ENCODE results near the gene ATL1. TPM values are rescaled to one million over a fixed set of nuclear protein-coding genes. Genes with fewer than 3 reads are reported as not detected.

The ATL1 gene
- total and polyA plus RNA-seq, 2 of the 4 experiments (the other 2 are of a cell fraction), result 6.0 to 12.2 TPM

DNA sequence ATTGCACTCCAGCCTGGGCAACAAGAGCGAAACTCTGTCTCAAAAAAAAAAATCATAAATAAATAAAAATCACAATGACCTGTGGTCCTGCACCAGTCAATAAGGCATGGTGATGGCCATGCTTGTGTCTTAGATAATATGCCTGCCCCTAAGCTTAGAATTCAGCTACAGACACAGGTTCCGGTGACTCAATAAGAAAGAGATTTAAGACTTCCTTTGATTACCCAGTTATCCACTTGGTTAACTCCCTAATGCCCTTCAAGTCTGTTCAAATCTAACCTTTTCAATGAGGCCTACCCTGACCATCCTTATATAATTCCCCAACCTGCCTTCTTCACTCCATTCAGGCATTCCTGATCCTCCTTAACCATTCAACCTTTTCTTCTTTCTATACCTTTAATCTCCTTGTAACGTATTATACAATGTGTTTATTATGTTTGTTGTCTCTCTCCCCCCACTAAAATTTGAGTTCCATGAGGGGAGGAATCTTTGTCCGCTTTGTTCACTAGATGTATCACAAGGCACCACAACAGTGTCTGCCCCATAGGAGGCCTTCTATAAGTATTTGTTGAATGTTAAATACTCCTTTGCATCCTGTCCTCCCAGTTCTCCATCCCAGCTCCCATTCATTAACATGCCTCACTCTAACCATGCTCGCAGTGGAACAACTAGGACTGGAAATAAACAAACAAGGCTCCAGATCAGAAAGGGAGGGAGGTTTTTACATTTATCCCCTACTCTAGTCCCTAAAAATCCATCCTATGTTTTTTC lies 36.5 kb upstream of the ATL1 start:
- Histone ChIP-seq H3K36me3 (ENCODE audit: control insufficient read depth, insufficient read depth, low read length) (peaks cover 4% of the 10 kb centered on the region), H3K4me3 (ENCODE audit: insufficient read depth, low read depth, low read length) (no peak overlapping the region), H3K23ac (ENCODE audit: low read depth, low read length) (peak overlapping the region; percentile 70; the same call in 1 of the 2 replicates), H4K20me1 (ENCODE audit: insufficient read depth, low read length) (peaks cover 87% of the 10 kb centered on the region), H2AK9ac (replicated peaks; ENCODE audit: low read depth, low read length, poor library complexity) (no peak overlapping the region), H3K18ac (ENCODE audit: low read depth, low read length) (no peak overlapping the region), H3K27me3 (ENCODE audit: control insufficient read depth, insufficient read depth, low read length) (no peaks in the 10 kb centered on the region), H3K4me2 (ENCODE audit: low read depth, low read length) (no peak overlapping the region), H4K91ac (ENCODE audit: insufficient read depth, low read depth, low read length) (no peak overlapping the region), H2BK15ac (ENCODE audit: low read depth, low read length) (no peak overlapping the region), H3K9me3 (ENCODE audit: control insufficient read depth, insufficient read depth, low read length) (no peaks in the 10 kb centered on the region), H3K79me1 (ENCODE audit: low read depth in 1 of 2, low read length in 2 of 2) (peaks cover 3 to 59% of the 10 kb centered on the region in 2 experiments; a peak in 2 of 4 replicates), H2AFZ (replicated peaks; ENCODE audit: low read length, poor library complexity) (no peak overlapping the region), H4K5ac (ENCODE audit: low read depth, low read length) (no peak overlapping the region), H4K8ac (ENCODE audit: low read depth in 2 of 2, low read length in 2 of 2) (no peak overlapping the region), H2AK5ac (ENCODE audit: low read depth, low read length) (no peak overlapping the region), H3K56ac (ENCODE audit: extremely low read depth, insufficient read depth, low read length) (no peak overlapping the region), H3K4ac (ENCODE audit: low read depth, low read length) (no peak overlapping the region), H3K27ac (ENCODE audit: insufficient read depth, low read length) (no peak overlapping the region), H2BK120ac (ENCODE audit: low read depth, low read length) (no peak overlapping the region), H3K9me1 (ENCODE audit: insufficient read depth, low read length) (peaks cover 9% of the 10 kb centered on the region), H2BK20ac (ENCODE audit: low read depth, low read length) (no peak overlapping the region), H3K9ac (ENCODE audit: low read depth, low read length) (no peak overlapping the region), H3K14ac (replicated peaks; ENCODE audit: low read depth, low read length) (no peak overlapping the region), H3K4me1 (ENCODE audit: control insufficient read depth, insufficient read depth, low read length) (peaks cover 15% of the 10 kb centered on the region), H2BK5ac (ENCODE audit: low read depth, low read length, poor library complexity, severe bottlenecking) (peak overlapping the region; percentile 14)
- WGBS, 2 experiments (ENCODE audit: extremely low coverage in 2 of 2, insufficient read length in 1 of 2), result 100% methylated on average over 1 of the region's 5 CpGs
- ATAC-seq (ENCODE audit: low read depth) (no peak), DNase-seq (no peak)
- BruUV-seq (replicated peaks), result no TSS peak
- ChIA-PET POLR2A (ENCODE audit: unreplicated experiment) (no interaction called here), CTCF (interaction anchor here (1.4 kb wide), 2 partner anchors 181 to 203 kb away, joined by 3 to 4 read pairs; no protein-coding TSS in a partner anchor)
- intact Hi-C loops (cut with micrococcal nuclease), result loop anchor here (10.0 kb wide), 1 partner anchor 69 kb away; no protein-coding TSS in a partner anchor
- in situ Hi-C loops (cut with MboI; ENCODE audit: low sequenced_read_pairs), result loop anchor here (10.0 kb wide), 1 partner anchor 659 kb away; no protein-coding TSS in a partner anchor
- dilution Hi-C loops (cut with HindIII; ENCODE audit: low sequenced_read_pairs, unreplicated experiment), result no loop called here
- TF ChIP-seq FOS (IDR thresholded peaks at IDR 0.05; ENCODE audit: low read depth, low read length) (no peak), CEBPB (IDR thresholded peaks at IDR 0.05; ENCODE audit: low read depth, low read length) (no peak), RAD21 (IDR thresholded peaks at IDR 0.05; ENCODE audit: low read length) (no peak), MAFK (IDR thresholded peaks at IDR 0.05; ENCODE audit: low read depth, low read length) (no peak), NFE2L2 (IDR thresholded peaks at IDR 0.05; ENCODE audit: low read depth, low read length) (no peak), POLR2A (IDR thresholded peaks at IDR 0.05; ENCODE audit: low read depth, low read length) (no peak), BHLHE40 (IDR thresholded peaks at IDR 0.05; ENCODE audit: low read depth, low read length) (no peak), SMC3 (IDR thresholded peaks at IDR 0.05; ENCODE audit: low read depth, low read length) (no peak), MAZ (IDR thresholded peaks at IDR 0.05; ENCODE audit: borderline replicate concordance, low read depth, low read length) (no peak), RCOR1 (IDR thresholded peaks at IDR 0.05; ENCODE audit: insufficient replicate concordance, low read length) (no peak), CHD1 (IDR thresholded peaks at IDR 0.05; ENCODE audit: low read depth, low read length) (no peak), MXI1 (IDR thresholded peaks at IDR 0.05; ENCODE audit: borderline replicate concordance, low read depth, low read length) (no peak)
- TF ChIP-seq, protein P1, sequence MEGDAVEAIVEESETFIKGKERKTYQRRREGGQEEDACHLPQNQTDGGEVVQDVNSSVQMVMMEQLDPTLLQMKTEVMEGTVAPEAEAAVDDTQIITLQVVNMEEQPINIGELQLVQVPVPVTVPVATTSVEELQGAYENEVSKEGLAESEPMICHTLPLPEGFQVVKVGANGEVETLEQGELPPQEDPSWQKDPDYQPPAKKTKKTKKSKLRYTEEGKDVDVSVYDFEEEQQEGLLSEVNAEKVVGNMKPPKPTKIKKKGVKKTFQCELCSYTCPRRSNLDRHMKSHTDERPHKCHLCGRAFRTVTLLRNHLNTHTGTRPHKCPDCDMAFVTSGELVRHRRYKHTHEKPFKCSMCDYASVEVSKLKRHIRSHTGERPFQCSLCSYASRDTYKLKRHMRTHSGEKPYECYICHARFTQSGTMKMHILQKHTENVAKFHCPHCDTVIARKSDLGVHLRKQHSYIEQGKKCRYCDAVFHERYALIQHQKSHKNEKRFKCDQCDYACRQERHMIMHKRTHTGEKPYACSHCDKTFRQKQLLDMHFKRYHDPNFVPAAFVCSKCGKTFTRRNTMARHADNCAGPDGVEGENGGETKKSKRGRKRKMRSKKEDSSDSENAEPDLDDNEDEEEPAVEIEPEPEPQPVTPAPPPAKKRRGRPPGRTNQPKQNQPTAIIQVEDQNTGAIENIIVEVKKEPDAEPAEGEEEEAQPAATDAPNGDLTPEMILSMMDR (conservative IDR thresholded peaks at IDR 0.05; ENCODE audit: low read depth, low read length), result no peak
- TF ChIP-seq, protein P2, sequence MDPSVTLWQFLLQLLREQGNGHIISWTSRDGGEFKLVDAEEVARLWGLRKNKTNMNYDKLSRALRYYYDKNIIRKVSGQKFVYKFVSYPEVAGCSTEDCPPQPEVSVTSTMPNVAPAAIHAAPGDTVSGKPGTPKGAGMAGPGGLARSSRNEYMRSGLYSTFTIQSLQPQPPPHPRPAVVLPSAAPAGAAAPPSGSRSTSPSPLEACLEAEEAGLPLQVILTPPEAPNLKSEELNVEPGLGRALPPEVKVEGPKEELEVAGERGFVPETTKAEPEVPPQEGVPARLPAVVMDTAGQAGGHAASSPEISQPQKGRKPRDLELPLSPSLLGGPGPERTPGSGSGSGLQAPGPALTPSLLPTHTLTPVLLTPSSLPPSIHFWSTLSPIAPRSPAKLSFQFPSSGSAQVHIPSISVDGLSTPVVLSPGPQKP (IDR thresholded peaks at IDR 0.05; ENCODE audit: borderline replicate concordance, low read depth, low read length), result no peak
- TF ChIP-seq, protein P3, sequence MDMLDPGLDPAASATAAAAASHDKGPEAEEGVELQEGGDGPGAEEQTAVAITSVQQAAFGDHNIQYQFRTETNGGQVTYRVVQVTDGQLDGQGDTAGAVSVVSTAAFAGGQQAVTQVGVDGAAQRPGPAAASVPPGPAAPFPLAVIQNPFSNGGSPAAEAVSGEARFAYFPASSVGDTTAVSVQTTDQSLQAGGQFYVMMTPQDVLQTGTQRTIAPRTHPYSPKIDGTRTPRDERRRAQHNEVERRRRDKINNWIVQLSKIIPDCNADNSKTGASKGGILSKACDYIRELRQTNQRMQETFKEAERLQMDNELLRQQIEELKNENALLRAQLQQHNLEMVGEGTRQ (IDR thresholded peaks at IDR 0.05; ENCODE audit: low read depth, low read length), result no peak

Data from IMR-90 (cell line).